HepG2 (cell line): Measurements from ENCODE around the gene P4HB. TPM values are rescaled to one million over a fixed set of nuclear protein-coding genes. Genes with fewer than 3 reads are reported as not detected.

ENCODE experiments used
- ATAC-seq: fragments of 200-7000 bp; cut with Tn5 transposase; 3 replicates; pipeline ENCODE4 v1.9.1; 2020; ENCODE audit warnings: mild to moderate bottlenecking, moderate library complexity
- BruUV-seq: library from RNA; stranded (reverse); fragments of 400-500 nt; replicated peaks from 2 replicates; lab custom pipeline; 2021; lab: Mats Ljungman, UMichigan
- CTCF ChIA-PET: fragments of 300-600 bp; formaldehyde crosslinking; extraction: SDS; loops from one replicate; lab custom pipeline; 2021; ENCODE audit warnings: low total read pairs, inconsistent platforms, low intra/inter-chr PET ratio; lab: Yijun Ruan, JAX
- POLR2A ChIA-PET: fragments of 350-600 bp; sonication (Branson Sonifier 250); formaldehyde crosslinking; loops from one replicate; lab custom pipeline; 2020; ENCODE audit warnings: antibody characterized with exemption, inconsistent platforms; lab: Yijun Ruan, JAX
- DNase-seq: peaks from one replicate; pipeline ENCODE4 v3.0.0-alpha.2; 2015; ENCODE audit warnings: low spot score
- FAIRE-seq: peaks from 3 replicates; lab custom pipeline; 2011; peaks lifted over from hg19 to GRCh38; lab: Jason Lieb, UNC
- H2AFZ ChIP-seq: one replicate; pipeline ENCODE4 v1.6.1; 2011; ENCODE audit warnings: low read length, inconsistent platforms
- H3K27ac ChIP-seq: fragments of 300-600 bp; 3 replicates; pipeline ENCODE4 v1.8.0; 2011; ENCODE audit warnings: mixed run types, mild to moderate bottlenecking, mixed read lengths, low read length, inconsistent platforms; ENCODE audit not compliant: insufficient read depth; ENCODE audit errors: extremely low read length
- H3K27me3 ChIP-seq, 2 experiments: fragments of 200-600 bp in 1 of 2; 2 replicates in 1 of 2; 3 replicates in 1 of 2; pipeline versions ENCODE4 v1.6.0 to v1.8.0; 2011; ENCODE audit warnings: low read length in 2 of 2, mild to moderate bottlenecking in 2 of 2, moderate library complexity in 2 of 2, inconsistent platforms in 1 of 2; ENCODE audit not compliant: insufficient read depth in 2 of 2, control insufficient read depth in 1 of 2
- H3K36me3 ChIP-seq, 2 experiments: fragments of 200-600 bp in 1 of 2; replicated peaks in 1 of 2; 2 replicates in 1 of 2; 3 replicates in 1 of 2; pipeline versions ENCODE4 v1.5.1 to v1.8.0; 2011; ENCODE audit warnings: low read length in 2 of 2, inconsistent platforms in 1 of 2; ENCODE audit not compliant: insufficient read depth in 2 of 2, control insufficient read depth in 1 of 2
- H3K4me1 ChIP-seq: 2 replicates; pipeline ENCODE4 v1.5.1; 2012; ENCODE audit warnings: low read length, inconsistent platforms; ENCODE audit not compliant: insufficient read depth
- H3K4me2 ChIP-seq: 2 replicates; pipeline ENCODE4 v1.6.0; 2011; ENCODE audit warnings: low read depth, low read length, inconsistent platforms
- H3K4me3 ChIP-seq, 3 experiments: fragments of 200-600 bp in 1 of 3; sonication (generic), shearing (Covaris generic) in 1 of 3; replicated peaks in 1 of 3; 2 replicates each; pipeline ENCODE4 v1.5.1; 2011 to 2016; ENCODE audit warnings: low read length in 3 of 3, inconsistent platforms in 2 of 3, low read depth in 2 of 3, mild to moderate bottlenecking in 2 of 3, control low read depth in 1 of 3, mixed read lengths in 1 of 3; ENCODE audit not compliant: insufficient read depth in 1 of 3
- H3K79me2 ChIP-seq: one replicate; pipeline ENCODE4 v1.6.1; 2011; ENCODE audit warnings: low read length, inconsistent platforms; ENCODE audit not compliant: insufficient read depth
- H3K9ac ChIP-seq: 2 replicates; pipeline ENCODE4 v1.6.0; 2011; ENCODE audit warnings: mild to moderate bottlenecking, low read depth, low read length, inconsistent platforms; ENCODE audit not compliant: insufficient read depth
- H3K9me3 ChIP-seq: 2 replicates; pipeline ENCODE4 v1.5.1; 2012; ENCODE audit warnings: mild to moderate bottlenecking, low read length
- H4K20me1 ChIP-seq: 2 replicates; pipeline ENCODE4 v1.6.0; 2011; ENCODE audit warnings: inconsistent platforms, mild to moderate bottlenecking, low read length, moderate library complexity; ENCODE audit not compliant: insufficient read depth
- AGO1 ChIP-seq: fragments of 200-400 bp; formaldehyde crosslinking; IDR thresholded peaks from 2 replicates; pipeline ENCODE4 v1.6.1; 2017; ENCODE audit warnings: mild to moderate bottlenecking, low read depth, low read length, moderate library complexity; ENCODE audit not compliant: poor library complexity, severe bottlenecking
- GPBP1L1 ChIP-seq: sonication (generic); formaldehyde crosslinking; IDR thresholded peaks from 2 replicates; pipeline ENCODE4 v1.5.0; 2020; ENCODE audit warnings: mild to moderate bottlenecking, missing genetic modification reagents
- MZF1 ChIP-seq: sonication (generic); formaldehyde crosslinking; IDR thresholded peaks from 2 replicates; pipeline ENCODE4 v1.8.1; 2023; ENCODE audit warnings: mild to moderate bottlenecking, missing genetic modification reagents, borderline replicate concordance
- NPAS2 ChIP-seq: sonication (generic); formaldehyde crosslinking; IDR thresholded peaks from 2 replicates; pipeline ENCODE4 v1.8.0; 2022; ENCODE audit warnings: mild to moderate bottlenecking, missing genetic modification reagents, borderline replicate concordance
- SATB2 ChIP-seq: sonication (generic); formaldehyde crosslinking; IDR thresholded peaks from 2 replicates; pipeline ENCODE4 v1.5.0; 2020; ENCODE audit warnings: missing genetic modification reagents
- TCF7L2 ChIP-seq: IDR thresholded peaks from 2 replicates; pipeline ENCODE4 v1.6.1; 2011; ENCODE audit warnings: mild to moderate bottlenecking, low read depth, low read length, moderate library complexity
- ZNF773 ChIP-seq: sonication (generic); formaldehyde crosslinking; IDR thresholded peaks from 2 replicates; pipeline ENCODE4 v1.4.0; 2020; ENCODE audit warnings: missing genetic modification reagents, borderline replicate concordance
- WGBS: methylation state at CpG from one replicate; pipeline ENCODE4 v1.1.6; 2017; ENCODE audit warnings: low lambda C conversion rate; 5-methylcytosine and 5-hydroxymethylcytosine counted together
- in situ Hi-C: cut with HindIII; loops from 2 replicates; pipeline ENCODE4 v1.10.0; 2017; ENCODE audit warnings: low pct_unique_long_range_greater_than_20kb; ENCODE audit not compliant: extremely low pct_ligation_motif_present
- intact Hi-C: fragments of 100-400 bp; cut with micrococcal nuclease; formaldehyde crosslinking; loops from one replicate; pipeline ENCODE4 v1.10.0; 2022; ENCODE audit not compliant: unreplicated experiment
- polyA plus RNA-seq, 8 experiments: library from polyadenylated mRNA; depleted of rRNA in 3 of 8; stranded (reverse) in 7 of 8; unstranded in 1 of 8; fragments of >200 nt; fragmentation: Illumina TruSeq in 4 of 8; extraction: Trizol in 4 of 8; gene quantifications; 2 replicates each; pipeline versions ENCODE4 v1.2.1 to v1.2.3, GENCODE V29; 2011 to 2016; ENCODE audit warnings: low read depth in 4 of 8, missing spikeins in 1 of 8, mixed read lengths in 1 of 8; ENCODE audit not compliant: insufficient read depth in 1 of 8
- total RNA-seq, 5 experiments: library from RNA; depleted of rRNA; stranded (reverse); fragments of >200 nt; fragmentation: Illumina TruSeq; extraction: Trizol; gene quantifications; 2 replicates each; pipeline ENCODE4 v1.2.3, GENCODE V29; 2016; ENCODE audit warnings: low read depth in 1 of 5
- TF ChIP-seq, protein P1 (sequence below): sonication (generic); formaldehyde crosslinking; IDR thresholded peaks from 2 replicates; pipeline ENCODE4 v1.8.0; 2022; ENCODE audit warnings: mild to moderate bottlenecking, missing genetic modification reagents
- TF ChIP-seq, protein P2 (sequence below): sonication (generic); formaldehyde crosslinking; conservative IDR thresholded peaks from 2 replicates; pipeline ENCODE4 v1.8.1; 2023; ENCODE audit warnings: missing genetic modification reagents

P4HB gene
- total and polyA plus RNA-seq, 2 of the 13 experiments (the other 11 are each of a cell fraction or from before 2014, with no cell fraction given), result 185 to 782 TPM

DNA sequence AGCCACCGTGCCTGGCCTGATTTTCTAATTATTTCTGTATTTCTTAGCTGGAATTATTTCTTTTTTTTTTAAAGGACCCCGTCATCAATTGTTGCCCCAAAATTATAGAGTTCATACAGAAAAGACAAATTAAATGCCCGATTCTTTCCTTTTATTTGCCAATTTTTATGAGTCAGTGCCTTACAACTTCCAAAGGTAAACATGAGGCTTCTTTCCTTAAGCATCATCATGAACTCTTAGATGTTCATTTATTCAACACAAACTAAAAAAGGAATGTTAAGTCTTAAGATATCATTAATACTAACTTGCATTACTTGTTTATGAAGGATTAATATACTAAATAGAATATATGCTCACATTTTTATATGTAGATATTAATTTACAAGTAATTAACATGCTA, 18.0 kb upstream of the P4HB start:
- Histone ChIP-seq H4K20me1 (no peaks in the 10 kb centered on the region), H3K9ac (no peak overlapping the region), H3K4me3 (no peak overlapping the region), H3K27me3 (no peaks in the 10 kb centered on the region), H3K36me3 (peaks cover 4 to 29% of the 10 kb centered on the region in 2 experiments; a peak in 4 of 5 replicates), H3K4me1 (no peaks in the 10 kb centered on the region), H3K79me2 (no peaks in the 10 kb centered on the region), H3K9me3 (no peaks in the 10 kb centered on the region), H3K4me2 (no peak overlapping the region), H2AFZ (no peak overlapping the region), H3K27ac (no peak overlapping the region)
- FAIRE-seq, result no peak
- no peak for DNase-seq
- intact Hi-C loops (no loop called here), in situ Hi-C loops (no loop called here)
- no TSS peak for BruUV-seq
- no peak for ATAC-seq
- ChIA-PET CTCF (no interaction called here), POLR2A (no interaction called here)
- WGBS, result 95% methylated on average over 3 of the region's 3 CpGs
- TF ChIP-seq MZF1 (no peak), SATB2 (no peak), NPAS2 (CRISPR knock-in tag) (no peak), TCF7L2 (no peak), GPBP1L1 (CRISPR knock-in tag) (no peak), AGO1 (no peak), ZNF773 (CRISPR knock-in tag) (no peak)
- TF ChIP-seq, protein P1, sequence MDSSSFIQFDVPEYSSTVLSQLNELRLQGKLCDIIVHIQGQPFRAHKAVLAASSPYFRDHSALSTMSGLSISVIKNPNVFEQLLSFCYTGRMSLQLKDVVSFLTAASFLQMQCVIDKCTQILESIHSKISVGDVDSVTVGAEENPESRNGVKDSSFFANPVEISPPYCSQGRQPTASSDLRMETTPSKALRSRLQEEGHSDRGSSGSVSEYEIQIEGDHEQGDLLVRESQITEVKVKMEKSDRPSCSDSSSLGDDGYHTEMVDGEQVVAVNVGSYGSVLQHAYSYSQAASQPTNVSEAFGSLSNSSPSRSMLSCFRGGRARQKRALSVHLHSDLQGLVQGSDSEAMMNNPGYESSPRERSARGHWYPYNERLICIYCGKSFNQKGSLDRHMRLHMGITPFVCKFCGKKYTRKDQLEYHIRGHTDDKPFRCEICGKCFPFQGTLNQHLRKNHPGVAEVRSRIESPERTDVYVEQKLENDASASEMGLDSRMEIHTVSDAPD (CRISPR knock-in tag), result no peak
- TF ChIP-seq, protein P2, sequence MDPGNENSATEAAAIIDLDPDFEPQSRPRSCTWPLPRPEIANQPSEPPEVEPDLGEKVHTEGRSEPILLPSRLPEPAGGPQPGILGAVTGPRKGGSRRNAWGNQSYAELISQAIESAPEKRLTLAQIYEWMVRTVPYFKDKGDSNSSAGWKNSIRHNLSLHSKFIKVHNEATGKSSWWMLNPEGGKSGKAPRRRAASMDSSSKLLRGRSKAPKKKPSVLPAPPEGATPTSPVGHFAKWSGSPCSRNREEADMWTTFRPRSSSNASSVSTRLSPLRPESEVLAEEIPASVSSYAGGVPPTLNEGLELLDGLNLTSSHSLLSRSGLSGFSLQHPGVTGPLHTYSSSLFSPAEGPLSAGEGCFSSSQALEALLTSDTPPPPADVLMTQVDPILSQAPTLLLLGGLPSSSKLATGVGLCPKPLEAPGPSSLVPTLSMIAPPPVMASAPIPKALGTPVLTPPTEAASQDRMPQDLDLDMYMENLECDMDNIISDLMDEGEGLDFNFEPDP (CRISPR knock-in tag), result no peak
